Body of pancreas (tissue), 4 donors: ENCODE measurements around the gene DENND1A.

Experiments used
- POLR2A ChIP-seq, 3 donors: fragments of 450-650 bp; IDR thresholded peaks; one replicate each; pipeline ENCODE4 v1.6.1; 2016; ENCODE audit warnings: antibody characterized with exemption in 3 of 3, mild to moderate bottlenecking in 2 of 3
- TF ChIP-seq, protein P1 (sequence below), 7 experiments: fragments of 450-650 bp in 4 of 7; fragments of 200-600 bp in 3 of 7; sonication (generic) in 3 of 7; IDR thresholded peaks; one replicate each; pipeline ENCODE4 v1.5.1; 2016 to 2019; ENCODE audit warnings: antibody characterized with exemption in 7 of 7

DNA sequence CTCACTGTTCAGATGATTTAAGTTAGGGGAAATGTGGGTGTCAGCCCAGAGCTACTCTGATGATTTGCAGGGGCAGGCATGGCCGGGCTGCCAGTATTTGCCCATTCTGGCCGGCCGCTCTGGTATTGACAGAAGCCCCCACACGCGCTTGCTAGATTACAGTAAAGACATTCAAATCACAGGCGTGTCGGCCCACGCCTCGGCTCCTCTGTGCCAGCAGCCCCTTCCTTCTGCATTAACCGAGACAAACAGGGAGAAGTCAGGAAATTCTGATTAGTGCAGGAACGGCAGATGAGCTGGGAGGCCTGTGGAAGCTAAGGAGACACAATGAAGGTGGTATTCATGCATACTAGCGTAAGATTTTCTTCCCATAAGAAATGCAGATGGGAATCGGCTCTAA, 460.6 kb downstream of the DENND1A start:
- TF ChIP-seq, protein P1, sequence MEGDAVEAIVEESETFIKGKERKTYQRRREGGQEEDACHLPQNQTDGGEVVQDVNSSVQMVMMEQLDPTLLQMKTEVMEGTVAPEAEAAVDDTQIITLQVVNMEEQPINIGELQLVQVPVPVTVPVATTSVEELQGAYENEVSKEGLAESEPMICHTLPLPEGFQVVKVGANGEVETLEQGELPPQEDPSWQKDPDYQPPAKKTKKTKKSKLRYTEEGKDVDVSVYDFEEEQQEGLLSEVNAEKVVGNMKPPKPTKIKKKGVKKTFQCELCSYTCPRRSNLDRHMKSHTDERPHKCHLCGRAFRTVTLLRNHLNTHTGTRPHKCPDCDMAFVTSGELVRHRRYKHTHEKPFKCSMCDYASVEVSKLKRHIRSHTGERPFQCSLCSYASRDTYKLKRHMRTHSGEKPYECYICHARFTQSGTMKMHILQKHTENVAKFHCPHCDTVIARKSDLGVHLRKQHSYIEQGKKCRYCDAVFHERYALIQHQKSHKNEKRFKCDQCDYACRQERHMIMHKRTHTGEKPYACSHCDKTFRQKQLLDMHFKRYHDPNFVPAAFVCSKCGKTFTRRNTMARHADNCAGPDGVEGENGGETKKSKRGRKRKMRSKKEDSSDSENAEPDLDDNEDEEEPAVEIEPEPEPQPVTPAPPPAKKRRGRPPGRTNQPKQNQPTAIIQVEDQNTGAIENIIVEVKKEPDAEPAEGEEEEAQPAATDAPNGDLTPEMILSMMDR (IDR thresholded peaks at IDR 0.05), result no peak
- TF ChIP-seq POLR2A (IDR thresholded peaks at IDR 0.05), result no peak
